H1 (cell line): Measurements from ENCODE around the gene OXCT2. TPM values are rescaled to one million over a fixed set of nuclear protein-coding genes. Genes with fewer than 3 reads are reported as not detected.

ENCODE experiments used
- polyA plus RNA-seq, 7 experiments: library from polyadenylated mRNA; depleted of rRNA in 3 of 7; stranded (reverse) in 5 of 7; unstranded in 2 of 7; fragments of >200 nt in 5 of 7; fragments of 200-250 nt in 2 of 7; gene quantifications; 1 replicate in 5 of 7; 2 replicates in 1 of 7; 4 replicates in 1 of 7; pipeline versions ENCODE4 v1.2.1 to v1.2.3, GENCODE V29; 2011 to 2013; ENCODE audit warnings: missing spikeins in 2 of 7, mixed read lengths in 2 of 7
- total RNA-seq: library from RNA; stranded (reverse); fragmentation: NEBNext Ultra II Directional; extraction: Animal tissue kit (Norgen Biotek cat#: 25700); gene quantifications from 2 replicates; pipeline ENCODE4 v1.2.1, GENCODE V29; 2021
- TF ChIP-seq, protein P1 (sequence below): fragments of 300-600 bp; sonication (generic); IDR thresholded peaks from 2 replicates; pipeline ENCODE4 v1.7.1; 2012; ENCODE audit warnings: low read length, moderate library complexity, mild to moderate bottlenecking, inconsistent platforms; ENCODE audit not compliant: insufficient replicate concordance

Gene OXCT2
- total and polyA plus RNA-seq, 2 of the 8 experiments (the other 6 are each of a cell fraction or from before 2014, with no cell fraction given): 2.6 to 2.9 TPM

DNA sequence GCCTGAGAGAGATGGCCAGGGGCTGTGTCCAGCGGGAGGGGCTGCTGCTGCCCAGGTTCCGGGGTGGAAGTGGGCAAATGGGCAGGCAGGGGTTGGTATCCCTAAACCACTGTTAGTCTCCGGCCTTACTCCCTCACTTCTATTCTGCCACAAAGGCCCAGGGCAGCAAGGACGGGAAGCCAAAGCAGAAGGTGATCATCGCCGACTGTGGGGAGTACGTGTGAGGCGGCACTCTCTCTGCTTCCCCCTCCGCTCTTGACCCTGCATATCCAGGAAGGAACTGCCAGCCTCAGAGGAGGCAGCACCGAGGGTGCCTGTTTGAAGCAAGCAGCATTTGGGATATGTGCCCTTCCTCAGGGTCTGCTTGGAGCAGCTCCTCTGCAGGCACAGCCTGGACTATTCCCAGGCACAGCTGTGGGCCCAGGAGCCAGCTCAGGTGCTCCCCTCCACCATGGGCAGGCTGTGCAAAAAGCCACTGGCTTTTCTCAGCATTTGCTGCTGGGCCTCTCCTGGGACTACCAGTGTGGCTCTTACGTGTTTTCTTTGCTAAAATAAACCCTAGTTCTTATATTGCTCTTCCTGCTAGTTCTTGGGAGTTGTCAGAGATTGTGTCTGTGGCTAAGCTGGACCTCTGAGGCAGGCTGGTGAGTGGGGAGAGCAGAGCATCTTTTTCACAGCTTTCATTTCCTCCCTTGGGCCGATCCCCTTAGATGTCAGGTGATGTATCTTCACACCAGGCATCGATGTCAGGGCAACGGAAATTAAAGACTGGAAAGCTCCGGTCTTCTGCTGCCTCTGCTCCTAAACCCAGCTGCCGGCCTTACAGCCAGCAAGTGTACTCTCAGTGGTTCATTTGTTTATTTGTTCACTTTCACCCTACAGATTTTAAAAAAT, 17.8 kb downstream of the OXCT2 start (continued):
- TF ChIP-seq, protein P1, sequence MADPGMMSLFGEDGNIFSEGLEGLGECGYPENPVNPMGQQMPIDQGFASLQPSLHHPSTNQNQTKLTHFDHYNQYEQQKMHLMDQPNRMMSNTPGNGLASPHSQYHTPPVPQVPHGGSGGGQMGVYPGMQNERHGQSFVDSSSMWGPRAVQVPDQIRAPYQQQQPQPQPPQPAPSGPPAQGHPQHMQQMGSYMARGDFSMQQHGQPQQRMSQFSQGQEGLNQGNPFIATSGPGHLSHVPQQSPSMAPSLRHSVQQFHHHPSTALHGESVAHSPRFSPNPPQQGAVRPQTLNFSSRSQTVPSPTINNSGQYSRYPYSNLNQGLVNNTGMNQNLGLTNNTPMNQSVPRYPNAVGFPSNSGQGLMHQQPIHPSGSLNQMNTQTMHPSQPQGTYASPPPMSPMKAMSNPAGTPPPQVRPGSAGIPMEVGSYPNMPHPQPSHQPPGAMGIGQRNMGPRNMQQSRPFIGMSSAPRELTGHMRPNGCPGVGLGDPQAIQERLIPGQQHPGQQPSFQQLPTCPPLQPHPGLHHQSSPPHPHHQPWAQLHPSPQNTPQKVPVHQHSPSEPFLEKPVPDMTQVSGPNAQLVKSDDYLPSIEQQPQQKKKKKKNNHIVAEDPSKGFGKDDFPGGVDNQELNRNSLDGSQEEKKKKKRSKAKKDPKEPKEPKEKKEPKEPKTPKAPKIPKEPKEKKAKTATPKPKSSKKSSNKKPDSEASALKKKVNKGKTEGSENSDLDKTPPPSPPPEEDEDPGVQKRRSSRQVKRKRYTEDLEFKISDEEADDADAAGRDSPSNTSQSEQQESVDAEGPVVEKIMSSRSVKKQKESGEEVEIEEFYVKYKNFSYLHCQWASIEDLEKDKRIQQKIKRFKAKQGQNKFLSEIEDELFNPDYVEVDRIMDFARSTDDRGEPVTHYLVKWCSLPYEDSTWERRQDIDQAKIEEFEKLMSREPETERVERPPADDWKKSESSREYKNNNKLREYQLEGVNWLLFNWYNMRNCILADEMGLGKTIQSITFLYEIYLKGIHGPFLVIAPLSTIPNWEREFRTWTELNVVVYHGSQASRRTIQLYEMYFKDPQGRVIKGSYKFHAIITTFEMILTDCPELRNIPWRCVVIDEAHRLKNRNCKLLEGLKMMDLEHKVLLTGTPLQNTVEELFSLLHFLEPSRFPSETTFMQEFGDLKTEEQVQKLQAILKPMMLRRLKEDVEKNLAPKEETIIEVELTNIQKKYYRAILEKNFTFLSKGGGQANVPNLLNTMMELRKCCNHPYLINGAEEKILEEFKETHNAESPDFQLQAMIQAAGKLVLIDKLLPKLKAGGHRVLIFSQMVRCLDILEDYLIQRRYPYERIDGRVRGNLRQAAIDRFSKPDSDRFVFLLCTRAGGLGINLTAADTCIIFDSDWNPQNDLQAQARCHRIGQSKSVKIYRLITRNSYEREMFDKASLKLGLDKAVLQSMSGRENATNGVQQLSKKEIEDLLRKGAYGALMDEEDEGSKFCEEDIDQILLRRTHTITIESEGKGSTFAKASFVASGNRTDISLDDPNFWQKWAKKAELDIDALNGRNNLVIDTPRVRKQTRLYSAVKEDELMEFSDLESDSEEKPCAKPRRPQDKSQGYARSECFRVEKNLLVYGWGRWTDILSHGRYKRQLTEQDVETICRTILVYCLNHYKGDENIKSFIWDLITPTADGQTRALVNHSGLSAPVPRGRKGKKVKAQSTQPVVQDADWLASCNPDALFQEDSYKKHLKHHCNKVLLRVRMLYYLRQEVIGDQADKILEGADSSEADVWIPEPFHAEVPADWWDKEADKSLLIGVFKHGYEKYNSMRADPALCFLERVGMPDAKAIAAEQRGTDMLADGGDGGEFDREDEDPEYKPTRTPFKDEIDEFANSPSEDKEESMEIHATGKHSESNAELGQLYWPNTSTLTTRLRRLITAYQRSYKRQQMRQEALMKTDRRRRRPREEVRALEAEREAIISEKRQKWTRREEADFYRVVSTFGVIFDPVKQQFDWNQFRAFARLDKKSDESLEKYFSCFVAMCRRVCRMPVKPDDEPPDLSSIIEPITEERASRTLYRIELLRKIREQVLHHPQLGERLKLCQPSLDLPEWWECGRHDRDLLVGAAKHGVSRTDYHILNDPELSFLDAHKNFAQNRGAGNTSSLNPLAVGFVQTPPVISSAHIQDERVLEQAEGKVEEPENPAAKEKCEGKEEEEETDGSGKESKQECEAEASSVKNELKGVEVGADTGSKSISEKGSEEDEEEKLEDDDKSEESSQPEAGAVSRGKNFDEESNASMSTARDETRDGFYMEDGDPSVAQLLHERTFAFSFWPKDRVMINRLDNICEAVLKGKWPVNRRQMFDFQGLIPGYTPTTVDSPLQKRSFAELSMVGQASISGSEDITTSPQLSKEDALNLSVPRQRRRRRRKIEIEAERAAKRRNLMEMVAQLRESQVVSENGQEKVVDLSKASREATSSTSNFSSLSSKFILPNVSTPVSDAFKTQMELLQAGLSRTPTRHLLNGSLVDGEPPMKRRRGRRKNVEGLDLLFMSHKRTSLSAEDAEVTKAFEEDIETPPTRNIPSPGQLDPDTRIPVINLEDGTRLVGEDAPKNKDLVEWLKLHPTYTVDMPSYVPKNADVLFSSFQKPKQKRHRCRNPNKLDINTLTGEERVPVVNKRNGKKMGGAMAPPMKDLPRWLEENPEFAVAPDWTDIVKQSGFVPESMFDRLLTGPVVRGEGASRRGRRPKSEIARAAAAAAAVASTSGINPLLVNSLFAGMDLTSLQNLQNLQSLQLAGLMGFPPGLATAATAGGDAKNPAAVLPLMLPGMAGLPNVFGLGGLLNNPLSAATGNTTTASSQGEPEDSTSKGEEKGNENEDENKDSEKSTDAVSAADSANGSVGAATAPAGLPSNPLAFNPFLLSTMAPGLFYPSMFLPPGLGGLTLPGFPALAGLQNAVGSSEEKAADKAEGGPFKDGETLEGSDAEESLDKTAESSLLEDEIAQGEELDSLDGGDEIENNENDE: no peak
